GM03348 (cell line): Measurements from ENCODE around the gene KIF5A.
"Not testable (repeated sequence)": the region's sequence is repeated elsewhere in the genome, so short reads cannot be mapped to it uniquely, and the experiment has no call there.

Source experiments
- DNase-seq: peaks from one replicate; pipeline ENCODE4 v3.0.0; 2012; ENCODE audit warnings: low spot score

KIF5A gene

DNA sequence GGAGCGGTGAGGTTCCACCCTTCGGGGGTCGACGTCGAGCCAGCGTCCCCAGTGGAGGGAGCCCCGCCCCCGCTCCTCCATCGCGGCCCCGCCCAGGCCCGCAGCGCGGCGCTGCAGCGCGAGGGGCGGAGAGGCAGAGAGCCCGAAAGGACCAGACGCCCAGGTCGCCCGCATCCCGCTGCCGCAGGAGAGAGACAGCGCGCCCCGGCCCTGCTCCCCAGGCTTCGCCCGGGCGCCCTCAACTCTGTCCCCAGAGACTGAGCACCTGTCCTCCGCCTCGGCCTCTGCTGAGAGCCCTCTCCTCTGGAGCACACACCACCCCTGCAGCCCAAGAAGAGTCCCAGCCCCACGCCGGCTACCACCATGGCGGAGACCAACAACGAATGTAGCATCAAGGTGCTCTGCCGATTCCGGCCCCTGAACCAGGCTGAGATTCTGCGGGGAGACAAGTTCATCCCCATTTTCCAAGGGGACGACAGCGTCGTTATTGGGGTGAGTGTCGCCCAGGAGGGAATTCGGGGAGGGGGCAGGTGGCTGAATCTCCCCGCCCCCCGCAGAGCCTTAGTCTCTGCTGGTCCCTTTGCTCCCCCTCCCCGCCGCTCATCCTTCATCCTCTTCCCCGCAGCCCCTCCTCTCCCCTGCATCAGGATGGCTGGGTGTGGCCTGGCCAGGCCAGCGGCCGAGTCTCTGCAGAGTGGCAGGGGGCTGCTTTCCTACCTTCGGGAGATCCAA, at the start of gene KIF5A:
Gene KIF5A (plus strand): TSS at position 136 of the 732 bp plus-strand sequence. CDS start 228 bp downstream, at position 364.
- DNase-seq, result peak; percentile 85

DNA sequence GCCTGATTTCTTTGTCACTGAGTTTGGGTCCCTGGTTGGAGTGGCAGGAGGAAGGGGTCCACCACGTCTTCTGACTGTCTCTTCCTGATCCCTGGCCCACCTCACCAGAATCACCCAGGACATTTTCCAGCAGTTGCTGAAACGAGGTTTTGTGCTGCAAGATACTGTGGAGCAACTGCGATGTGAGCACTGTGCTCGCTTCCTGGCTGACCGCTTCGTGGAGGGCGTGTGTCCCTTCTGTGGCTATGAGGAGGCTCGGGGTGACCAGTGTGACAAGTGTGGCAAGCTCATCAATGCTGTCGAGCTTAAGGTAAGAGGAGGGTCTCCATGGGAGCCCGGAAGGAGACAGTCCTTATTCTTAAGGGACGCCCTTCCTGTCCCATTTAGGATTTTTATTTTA, 49.6 kb upstream of the KIF5A start:
- DNase-seq, result no peak

- not testable (repeated sequence) for DNase-seq
These were observed 47.4 kb upstream of the KIF5A start for GRCh38 chr12:57502311-57502969.

- DNase-seq, result not testable (repeated sequence)
These were observed 43.3 kb upstream of the KIF5A start for GRCh38 chr12:57506541-57506940.

- not testable (repeated sequence) for DNase-seq
These were observed 42.0 kb upstream of the KIF5A start for GRCh38 chr12:57507796-57508195.

DNA sequence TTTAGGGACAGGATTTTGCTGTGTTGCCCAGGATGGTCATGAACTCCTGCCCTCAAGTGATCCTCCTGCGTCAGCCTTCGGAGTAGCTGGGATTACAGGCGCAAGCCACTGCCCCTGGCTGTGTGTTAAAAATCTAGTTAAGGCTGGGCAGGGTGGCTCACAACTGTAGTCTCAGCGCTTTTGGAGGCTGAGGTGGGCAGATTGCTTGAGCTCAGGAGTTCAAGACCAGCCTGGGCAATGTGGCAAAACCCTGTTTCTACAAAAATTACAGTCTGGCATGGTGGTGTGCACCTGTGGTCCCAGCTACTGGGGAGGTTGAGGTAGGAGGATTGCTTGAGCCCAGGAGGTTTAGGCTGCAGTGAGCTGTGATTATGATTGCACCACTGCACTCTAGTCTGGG, 38.7 kb upstream of the KIF5A start:
- no peak for DNase-seq

- no peak for DNase-seq
These were observed 38.1 kb upstream of the KIF5A start for GRCh38 chr12:57511588-57512325.

DNA sequence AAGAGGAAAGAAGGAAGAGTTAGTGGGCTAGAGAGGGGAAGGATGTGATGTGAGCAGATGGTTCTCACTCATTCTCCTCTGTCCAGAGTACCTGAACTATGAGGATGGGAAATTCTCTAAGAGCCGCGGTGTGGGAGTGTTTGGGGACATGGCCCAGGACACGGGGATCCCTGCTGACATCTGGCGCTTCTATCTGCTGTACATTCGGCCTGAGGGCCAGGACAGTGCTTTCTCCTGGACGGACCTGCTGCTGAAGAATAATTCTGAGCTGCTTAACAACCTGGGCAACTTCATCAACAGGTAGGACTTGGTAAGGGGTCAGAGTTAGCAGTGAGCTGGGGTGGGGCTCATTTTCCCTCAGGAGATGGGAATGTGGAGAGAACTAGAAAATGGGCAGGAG, 37.2 kb upstream of the KIF5A start:
- no peak for DNase-seq

DNA sequence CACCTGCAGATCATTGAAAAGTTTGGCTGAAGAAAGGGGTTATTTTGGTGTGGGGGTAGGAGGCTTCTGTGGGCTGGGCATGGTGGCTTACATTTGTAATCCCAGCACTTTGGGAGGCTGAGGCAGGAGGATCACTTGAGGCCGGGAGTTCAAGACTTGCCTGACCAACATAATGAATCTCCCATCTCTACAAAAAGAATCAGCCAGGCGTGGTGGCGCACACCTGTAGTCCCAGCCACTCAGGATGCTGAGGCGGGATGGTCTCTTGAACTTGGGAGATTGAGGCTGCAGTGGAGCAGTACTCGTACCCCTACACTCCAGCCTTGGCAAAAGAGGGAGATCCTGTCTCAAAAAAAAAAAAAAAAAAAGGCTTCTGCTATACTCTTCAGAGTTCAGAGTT, 36.6 kb upstream of the KIF5A start:
- DNase-seq, result no peak

GRCh38 chr12:57513677-57514076, 36.2 kb upstream of the KIF5A start:
- not testable (repeated sequence) for DNase-seq

DNA sequence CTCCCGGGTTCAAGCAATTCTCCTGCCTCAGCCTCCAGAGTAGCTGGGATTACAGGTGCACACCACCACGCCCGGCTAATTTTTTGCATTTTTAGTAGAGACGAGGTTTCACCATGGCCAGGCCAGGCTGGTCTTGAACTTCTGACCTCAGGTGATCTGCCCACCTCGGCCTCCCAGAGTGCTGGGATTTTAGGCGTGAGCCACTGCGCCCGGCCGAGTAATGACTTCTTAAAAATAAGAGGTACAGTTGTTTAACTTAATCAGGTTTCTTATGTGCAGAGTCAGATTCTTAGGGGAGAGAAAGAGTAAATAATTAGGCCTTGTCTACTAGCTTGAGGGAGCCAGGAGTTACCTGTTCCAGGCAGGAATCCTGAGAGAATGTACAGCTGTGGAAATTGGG, 35.6 kb upstream of the KIF5A start:
- DNase-seq, result not testable (repeated sequence)

DNA sequence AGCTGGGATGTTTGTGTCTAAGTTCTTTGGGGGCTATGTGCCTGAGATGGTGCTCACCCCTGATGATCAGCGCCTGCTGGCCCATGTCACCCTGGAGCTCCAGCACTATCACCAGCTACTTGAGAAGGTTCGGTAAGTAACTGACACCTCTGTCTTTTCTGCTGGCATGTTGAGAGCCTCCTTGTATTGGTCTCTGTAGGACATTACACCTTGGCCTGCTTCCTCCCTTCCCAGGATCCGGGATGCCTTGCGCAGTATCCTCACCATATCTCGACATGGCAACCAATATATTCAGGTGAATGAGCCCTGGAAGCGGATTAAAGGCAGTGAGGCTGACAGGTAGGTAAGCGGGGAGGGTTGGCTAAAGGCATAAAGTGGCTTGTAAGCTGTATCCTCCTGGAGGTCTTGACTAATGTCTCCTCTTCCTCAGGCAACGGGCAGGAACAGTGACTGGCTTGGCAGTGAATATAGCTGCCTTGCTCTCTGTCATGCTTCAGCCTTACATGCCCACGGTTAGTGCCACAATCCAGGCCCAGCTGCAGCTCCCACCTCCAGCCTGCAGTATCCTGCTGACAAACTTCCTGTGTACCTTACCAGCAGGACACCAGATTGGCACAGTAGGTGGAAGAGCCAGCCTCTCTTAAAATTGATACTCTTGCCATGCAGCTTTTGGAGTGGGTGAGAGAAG, 35.0 kb upstream of the KIF5A start:
- DNase-seq, result no peak

DNA sequence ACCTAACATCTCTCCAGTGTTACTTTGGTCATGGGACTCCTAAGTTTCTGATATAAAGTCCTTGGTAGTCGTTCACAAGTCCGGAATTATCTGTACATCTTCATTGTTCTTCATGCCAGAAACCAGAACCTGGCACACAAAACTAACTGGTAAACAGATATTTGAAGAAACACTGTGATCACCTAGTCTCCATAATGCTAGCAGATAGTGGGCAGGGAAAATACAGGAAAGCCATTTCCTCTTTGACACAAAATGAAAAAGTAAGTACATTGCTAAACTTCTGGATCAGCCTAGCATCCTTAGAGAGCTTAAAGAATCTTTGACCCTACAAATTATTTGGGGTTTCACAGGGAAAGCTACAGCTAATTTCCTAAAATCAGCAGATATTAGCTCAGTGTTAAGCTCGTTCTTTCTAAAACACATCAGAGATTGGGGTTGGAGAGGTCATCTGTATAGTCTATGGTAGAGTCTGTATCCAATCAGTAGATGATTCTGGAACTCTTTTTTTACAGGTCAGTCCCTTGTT, 34.4 kb upstream of the KIF5A start:
- DNase-seq, result no peak

GRCh38 chr12:57515934-57516541, 33.8 kb upstream of the KIF5A start:
- DNase-seq, result no peak

GRCh38 chr12:57516617-57517153, 33.2 kb upstream of the KIF5A start:
- no peak for DNase-seq

- peak; percentile 39 for DNase-seq
These were observed 32.7 kb upstream of the KIF5A start for GRCh38 chr12:57517187-57517586.

- not testable (repeated sequence) for DNase-seq
These were observed 32.1 kb upstream of the KIF5A start for GRCh38 chr12:57517718-57518117.

- DNase-seq, result no peak
These were observed 31.5 kb upstream of the KIF5A start for GRCh38 chr12:57518176-57518919.

- DNase-seq, result peak; percentile 36
These were observed 30.7 kb upstream of the KIF5A start for GRCh38 chr12:57518920-57519795.

DNA sequence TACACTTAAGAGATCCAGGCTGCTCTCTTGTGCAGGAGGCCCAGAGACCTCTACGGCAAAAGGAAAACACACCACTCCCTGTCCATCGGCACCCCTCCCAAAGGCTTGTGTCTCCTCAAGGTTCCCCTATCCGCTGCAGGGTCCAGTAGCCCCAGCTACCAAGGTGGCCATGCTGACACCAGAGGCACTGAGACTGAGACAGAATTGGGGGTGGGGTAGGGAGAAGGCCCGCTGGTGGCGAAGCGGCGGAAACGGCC, 30.1 kb upstream of the KIF5A start:
- DNase-seq, result peak; percentile 55
